ENCODE results near the gene DNHD1. TPM values are rescaled to one million over a fixed set of nuclear protein-coding genes. Genes with fewer than 3 reads are reported as not detected.

DNHD1 gene
- total RNA-seq, 1 experiment from 2014 or later, result 11.5 TPM

GRCh38 chr11:6598555-6598954 lies 101.5 kb downstream of the DNHD1 start (continued):
- no peak for TF ChIP-seq ZNF532 (CRISPR knock-in tag; IDR thresholded peaks at IDR 0.05; ENCODE audit: borderline replicate concordance)
- TF ChIP-seq, protein P1, sequence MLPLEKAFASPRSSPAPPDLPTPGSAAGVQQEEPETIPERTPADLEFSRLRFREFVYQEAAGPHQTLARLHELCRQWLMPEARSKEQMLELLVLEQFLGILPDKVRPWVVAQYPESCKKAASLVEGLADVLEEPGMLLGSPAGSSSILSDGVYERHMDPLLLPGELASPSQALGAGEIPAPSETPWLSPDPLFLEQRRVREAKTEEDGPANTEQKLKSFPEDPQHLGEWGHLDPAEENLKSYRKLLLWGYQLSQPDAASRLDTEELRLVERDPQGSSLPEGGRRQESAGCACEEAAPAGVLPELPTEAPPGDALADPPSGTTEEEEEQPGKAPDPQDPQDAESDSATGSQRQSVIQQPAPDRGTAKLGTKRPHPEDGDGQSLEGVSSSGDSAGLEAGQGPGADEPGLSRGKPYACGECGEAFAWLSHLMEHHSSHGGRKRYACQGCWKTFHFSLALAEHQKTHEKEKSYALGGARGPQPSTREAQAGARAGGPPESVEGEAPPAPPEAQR (CRISPR knock-in tag; IDR thresholded peaks at IDR 0.05), result no peak

DNA sequence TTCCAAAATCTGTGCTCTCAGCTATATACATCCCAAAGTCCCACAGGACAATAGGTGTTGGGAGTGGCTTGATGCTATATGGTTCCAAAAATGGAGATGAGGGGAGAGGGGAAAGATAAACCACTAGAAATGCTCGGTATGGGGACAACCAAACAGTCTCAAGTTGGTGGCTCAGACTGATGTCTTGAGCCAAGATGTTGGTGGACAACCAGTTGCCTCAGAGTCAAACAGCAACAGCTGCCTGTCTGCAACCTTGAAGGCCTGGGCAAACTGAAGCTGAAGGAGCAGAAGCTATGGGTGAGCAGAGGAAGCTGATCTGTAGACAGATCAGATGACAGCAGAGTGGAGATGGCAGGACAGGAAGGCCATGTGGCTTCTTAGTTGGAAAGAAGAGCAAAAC lies 102.4 kb downstream of the DNHD1 start:
- TF ChIP-seq CREM (CRISPR knock-in tag; IDR thresholded peaks at IDR 0.05) (no peak), ERG (CRISPR knock-in tag; IDR thresholded peaks at IDR 0.05) (no peak), EMX1 (CRISPR knock-in tag; IDR thresholded peaks at IDR 0.05) (no peak), ELF4 (CRISPR knock-in tag; IDR thresholded peaks at IDR 0.05; ENCODE audit: low read depth) (no peak), PREB (CRISPR knock-in tag; IDR thresholded peaks at IDR 0.05; ENCODE audit: borderline replicate concordance) (no peak), ZNF121 (CRISPR knock-in tag; IDR thresholded peaks at IDR 0.05) (no peak), IRF2 (CRISPR knock-in tag; IDR thresholded peaks at IDR 0.05; ENCODE audit: borderline replicate concordance, low read depth) (no peak), TEAD4 (CRISPR knock-in tag; IDR thresholded peaks at IDR 0.05) (no peak)
- TF ChIP-seq, protein P2, sequence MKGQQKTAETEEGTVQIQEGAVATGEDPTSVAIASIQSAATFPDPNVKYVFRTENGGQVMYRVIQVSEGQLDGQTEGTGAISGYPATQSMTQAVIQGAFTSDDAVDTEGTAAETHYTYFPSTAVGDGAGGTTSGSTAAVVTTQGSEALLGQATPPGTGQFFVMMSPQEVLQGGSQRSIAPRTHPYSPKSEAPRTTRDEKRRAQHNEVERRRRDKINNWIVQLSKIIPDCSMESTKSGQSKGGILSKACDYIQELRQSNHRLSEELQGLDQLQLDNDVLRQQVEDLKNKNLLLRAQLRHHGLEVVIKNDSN (CRISPR knock-in tag; IDR thresholded peaks at IDR 0.05), result no peak
- TF ChIP-seq, protein P3, sequence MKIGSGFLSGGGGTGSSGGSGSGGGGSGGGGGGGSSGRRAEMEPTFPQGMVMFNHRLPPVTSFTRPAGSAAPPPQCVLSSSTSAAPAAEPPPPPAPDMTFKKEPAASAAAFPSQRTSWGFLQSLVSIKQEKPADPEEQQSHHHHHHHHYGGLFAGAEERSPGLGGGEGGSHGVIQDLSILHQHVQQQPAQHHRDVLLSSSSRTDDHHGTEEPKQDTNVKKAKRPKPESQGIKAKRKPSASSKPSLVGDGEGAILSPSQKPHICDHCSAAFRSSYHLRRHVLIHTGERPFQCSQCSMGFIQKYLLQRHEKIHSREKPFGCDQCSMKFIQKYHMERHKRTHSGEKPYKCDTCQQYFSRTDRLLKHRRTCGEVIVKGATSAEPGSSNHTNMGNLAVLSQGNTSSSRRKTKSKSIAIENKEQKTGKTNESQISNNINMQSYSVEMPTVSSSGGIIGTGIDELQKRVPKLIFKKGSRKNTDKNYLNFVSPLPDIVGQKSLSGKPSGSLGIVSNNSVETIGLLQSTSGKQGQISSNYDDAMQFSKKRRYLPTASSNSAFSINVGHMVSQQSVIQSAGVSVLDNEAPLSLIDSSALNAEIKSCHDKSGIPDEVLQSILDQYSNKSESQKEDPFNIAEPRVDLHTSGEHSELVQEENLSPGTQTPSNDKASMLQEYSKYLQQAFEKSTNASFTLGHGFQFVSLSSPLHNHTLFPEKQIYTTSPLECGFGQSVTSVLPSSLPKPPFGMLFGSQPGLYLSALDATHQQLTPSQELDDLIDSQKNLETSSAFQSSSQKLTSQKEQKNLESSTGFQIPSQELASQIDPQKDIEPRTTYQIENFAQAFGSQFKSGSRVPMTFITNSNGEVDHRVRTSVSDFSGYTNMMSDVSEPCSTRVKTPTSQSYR (CRISPR knock-in tag; IDR thresholded peaks at IDR 0.05), result no peak
- TF ChIP-seq, protein P4, sequence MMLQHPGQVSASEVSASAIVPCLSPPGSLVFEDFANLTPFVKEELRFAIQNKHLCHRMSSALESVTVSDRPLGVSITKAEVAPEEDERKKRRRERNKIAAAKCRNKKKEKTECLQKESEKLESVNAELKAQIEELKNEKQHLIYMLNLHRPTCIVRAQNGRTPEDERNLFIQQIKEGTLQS (CRISPR knock-in tag; conservative IDR thresholded peaks at IDR 0.05), result no peak
- TF ChIP-seq, protein P5, sequence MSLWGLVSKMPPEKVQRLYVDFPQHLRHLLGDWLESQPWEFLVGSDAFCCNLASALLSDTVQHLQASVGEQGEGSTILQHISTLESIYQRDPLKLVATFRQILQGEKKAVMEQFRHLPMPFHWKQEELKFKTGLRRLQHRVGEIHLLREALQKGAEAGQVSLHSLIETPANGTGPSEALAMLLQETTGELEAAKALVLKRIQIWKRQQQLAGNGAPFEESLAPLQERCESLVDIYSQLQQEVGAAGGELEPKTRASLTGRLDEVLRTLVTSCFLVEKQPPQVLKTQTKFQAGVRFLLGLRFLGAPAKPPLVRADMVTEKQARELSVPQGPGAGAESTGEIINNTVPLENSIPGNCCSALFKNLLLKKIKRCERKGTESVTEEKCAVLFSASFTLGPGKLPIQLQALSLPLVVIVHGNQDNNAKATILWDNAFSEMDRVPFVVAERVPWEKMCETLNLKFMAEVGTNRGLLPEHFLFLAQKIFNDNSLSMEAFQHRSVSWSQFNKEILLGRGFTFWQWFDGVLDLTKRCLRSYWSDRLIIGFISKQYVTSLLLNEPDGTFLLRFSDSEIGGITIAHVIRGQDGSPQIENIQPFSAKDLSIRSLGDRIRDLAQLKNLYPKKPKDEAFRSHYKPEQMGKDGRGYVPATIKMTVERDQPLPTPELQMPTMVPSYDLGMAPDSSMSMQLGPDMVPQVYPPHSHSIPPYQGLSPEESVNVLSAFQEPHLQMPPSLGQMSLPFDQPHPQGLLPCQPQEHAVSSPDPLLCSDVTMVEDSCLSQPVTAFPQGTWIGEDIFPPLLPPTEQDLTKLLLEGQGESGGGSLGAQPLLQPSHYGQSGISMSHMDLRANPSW (CRISPR knock-in tag; conservative IDR thresholded peaks at IDR 0.05; ENCODE audit: low read depth), result no peak
- POLR2A ChIA-PET, result no interaction called here
- no peak for ATAC-seq
- H3K27me3 Mint-ChIP-seq (ENCODE audit: low read depth), result no peaks in the 10 kb centered on the region
- no peak overlapping the region for H3K4me3 Mint-ChIP-seq
- peaks cover 3% of the 10 kb centered on the region; the same call in 1 of the 2 replicates for H3K4me1 Mint-ChIP-seq
- no peak for DNase-seq (ENCODE audit: low spot score)
- peaks cover 19% of the 10 kb centered on the region for H3K36me3 Mint-ChIP-seq
- no peak overlapping the region for H3K27ac Mint-ChIP-seq
- CTCF ChIA-PET, result no interaction called here
- H3K9me3 Mint-ChIP-seq, result no peaks in the 10 kb centered on the region
